Karpas-422 (cell line): ENCODE results near the gene MACROD2. TPM values are rescaled to one million over a fixed set of nuclear protein-coding genes. Genes with fewer than 3 reads are reported as not detected.
"Not testable (repeated sequence)": the region's sequence is repeated elsewhere in the genome, so short reads cannot be mapped to it uniquely, and the experiment has no call there.

ENCODE experiments used
- DNase-seq: peaks from one replicate; pipeline ENCODE4 v3.0.0-alpha.2; 2015
- H2AFZ ChIP-seq: fragments of 200-600 bp; sonication (generic); 2 replicates; pipeline ENCODE4 v1.6.1; 2014; ENCODE audit warnings: antibody characterized with exemption, low read length, mixed read lengths
- H3K27ac ChIP-seq: fragments of 200-600 bp; sonication (generic); 2 replicates; pipeline ENCODE4 v1.5.1; 2014; ENCODE audit warnings: mild to moderate bottlenecking, low read length, moderate library complexity
- H3K27me3 ChIP-seq: fragments of 200-600 bp; sonication (generic); 2 replicates; pipeline ENCODE4 v1.6.1; 2014; ENCODE audit warnings: low read length, mixed read lengths
- H3K36me3 ChIP-seq: fragments of 200-600 bp; sonication (generic); 2 replicates; pipeline ENCODE4 v1.6.1; 2014; ENCODE audit warnings: low read length, mixed read lengths; ENCODE audit not compliant: insufficient read depth
- H3K4me1 ChIP-seq: fragments of 200-600 bp; sonication (generic); 2 replicates; pipeline ENCODE4 v1.6.1; 2014; ENCODE audit warnings: mild to moderate bottlenecking, low read length, mixed read lengths
- H3K4me2 ChIP-seq: fragments of 200-600 bp; sonication (generic); 2 replicates; pipeline ENCODE4 v1.6.1; 2014; ENCODE audit warnings: low read length, low read depth, mild to moderate bottlenecking; ENCODE audit not compliant: poor library complexity, severe bottlenecking
- H3K4me3 ChIP-seq: fragments of 200-600 bp; sonication (generic); 2 replicates; pipeline ENCODE4 v1.5.1; 2014; ENCODE audit warnings: mild to moderate bottlenecking, antibody characterized with exemption, low read length, mixed read lengths
- H3K79me2 ChIP-seq: fragments of 200-600 bp; sonication (generic); 2 replicates; pipeline ENCODE4 v1.6.1; 2014; ENCODE audit warnings: mild to moderate bottlenecking, low read length, mixed read lengths
- H3K9ac ChIP-seq: fragments of 200-600 bp; sonication (generic); 2 replicates; pipeline ENCODE4 v1.6.0; 2014; ENCODE audit warnings: low read length
- H3K9me2 ChIP-seq: fragments of 200-600 bp; sonication (generic), shearing (Covaris generic); replicated peaks from 2 replicates; pipeline ENCODE4 v1.6.0; 2014; ENCODE audit warnings: mild to moderate bottlenecking, low read length, moderate library complexity; ENCODE audit not compliant: insufficient read depth
- H3K9me3 ChIP-seq: fragments of 300-700, 200-600 bp; sonication (generic); 2 replicates; pipeline ENCODE4 v1.6.1; 2014; ENCODE audit warnings: low read length, mixed read lengths
- H4K20me1 ChIP-seq: fragments of 200-600 bp; sonication (generic); 2 replicates; pipeline ENCODE4 v1.6.1; 2014; ENCODE audit warnings: mild to moderate bottlenecking, antibody characterized with exemption, low read length, low read depth; ENCODE audit not compliant: insufficient read depth
- total RNA-seq: library from RNA; depleted of rRNA; stranded (reverse); fragments of >200 nt; shearing (Covaris generic); gene quantifications from 2 replicates; pipeline ENCODE4 v1.2.3, GENCODE V29; 2014; ENCODE audit warnings: low replicate concordance

MACROD2 gene
- total RNA-seq, 1 experiment from 2014 or later = 0.15 TPM

DNA sequence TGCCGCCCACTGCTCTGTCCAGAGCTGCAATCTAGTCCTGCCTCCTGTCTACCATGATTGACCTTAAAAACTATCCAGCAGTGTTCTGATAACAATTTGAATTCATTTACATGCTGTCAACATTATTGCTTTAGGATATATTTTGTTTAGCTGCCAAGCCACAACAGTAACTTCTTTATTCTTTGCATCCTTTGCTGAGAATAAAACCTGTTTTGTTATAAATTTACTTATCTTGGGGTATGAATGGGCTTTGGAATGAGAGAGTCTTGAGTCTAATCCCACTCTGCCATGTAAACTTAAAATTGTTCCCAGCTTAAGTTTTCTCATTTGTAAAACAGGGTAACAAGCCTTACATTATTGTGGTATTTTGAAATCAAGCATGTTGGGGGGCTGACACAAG is 225.7 kb downstream of the MACROD2 start:
- H3K9ac ChIP-seq = no peak overlapping the region
- no peak for DNase-seq
- no peaks in the 10 kb centered on the region for H3K9me2 ChIP-seq
- no peaks in the 10 kb centered on the region for H4K20me1 ChIP-seq
- H3K4me3 ChIP-seq = no peak overlapping the region
- no peaks in the 10 kb centered on the region for H3K27me3 ChIP-seq
- no peak overlapping the region for H3K27ac ChIP-seq
- no peaks in the 10 kb centered on the region for H3K79me2 ChIP-seq
- H3K4me1 ChIP-seq = no peaks in the 10 kb centered on the region
- H3K4me2 ChIP-seq = no peak overlapping the region
- no peaks in the 10 kb centered on the region for H3K9me3 ChIP-seq
- no peak overlapping the region for H2AFZ ChIP-seq
- no peaks in the 10 kb centered on the region for H3K36me3 ChIP-seq

DNA sequence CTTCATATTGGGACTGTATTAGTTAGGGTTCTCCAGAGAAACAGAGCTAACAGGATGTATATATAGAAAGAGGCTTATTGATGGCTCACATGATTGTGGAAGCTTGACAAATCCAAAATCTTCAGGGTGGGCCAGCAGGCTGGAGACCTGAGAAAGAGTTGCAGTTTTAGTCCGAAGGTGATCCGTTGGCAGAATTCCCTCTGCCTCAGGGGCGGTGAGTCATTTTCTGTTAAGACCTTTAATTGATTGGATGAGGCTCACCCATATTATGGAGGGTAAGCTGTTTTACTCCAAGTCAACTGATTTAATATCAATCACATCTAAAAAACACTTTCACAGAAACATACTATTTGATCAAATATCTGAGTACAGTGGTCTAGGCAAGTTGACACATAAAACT is 228.5 kb downstream of the MACROD2 start:
- no peak for DNase-seq
- Histone ChIP-seq H3K4me3 (no peak overlapping the region), H3K27me3 (no peaks in the 10 kb centered on the region), H3K79me2 (no peaks in the 10 kb centered on the region), H3K9me2 (no peaks in the 10 kb centered on the region), H3K27ac (no peak overlapping the region), H4K20me1 (no peaks in the 10 kb centered on the region), H3K4me1 (no peaks in the 10 kb centered on the region), H3K9ac (no peak overlapping the region), H2AFZ (no peak overlapping the region), H3K9me3 (no peaks in the 10 kb centered on the region), H3K4me2 (no peak overlapping the region), H3K36me3 (no peaks in the 10 kb centered on the region)

DNA sequence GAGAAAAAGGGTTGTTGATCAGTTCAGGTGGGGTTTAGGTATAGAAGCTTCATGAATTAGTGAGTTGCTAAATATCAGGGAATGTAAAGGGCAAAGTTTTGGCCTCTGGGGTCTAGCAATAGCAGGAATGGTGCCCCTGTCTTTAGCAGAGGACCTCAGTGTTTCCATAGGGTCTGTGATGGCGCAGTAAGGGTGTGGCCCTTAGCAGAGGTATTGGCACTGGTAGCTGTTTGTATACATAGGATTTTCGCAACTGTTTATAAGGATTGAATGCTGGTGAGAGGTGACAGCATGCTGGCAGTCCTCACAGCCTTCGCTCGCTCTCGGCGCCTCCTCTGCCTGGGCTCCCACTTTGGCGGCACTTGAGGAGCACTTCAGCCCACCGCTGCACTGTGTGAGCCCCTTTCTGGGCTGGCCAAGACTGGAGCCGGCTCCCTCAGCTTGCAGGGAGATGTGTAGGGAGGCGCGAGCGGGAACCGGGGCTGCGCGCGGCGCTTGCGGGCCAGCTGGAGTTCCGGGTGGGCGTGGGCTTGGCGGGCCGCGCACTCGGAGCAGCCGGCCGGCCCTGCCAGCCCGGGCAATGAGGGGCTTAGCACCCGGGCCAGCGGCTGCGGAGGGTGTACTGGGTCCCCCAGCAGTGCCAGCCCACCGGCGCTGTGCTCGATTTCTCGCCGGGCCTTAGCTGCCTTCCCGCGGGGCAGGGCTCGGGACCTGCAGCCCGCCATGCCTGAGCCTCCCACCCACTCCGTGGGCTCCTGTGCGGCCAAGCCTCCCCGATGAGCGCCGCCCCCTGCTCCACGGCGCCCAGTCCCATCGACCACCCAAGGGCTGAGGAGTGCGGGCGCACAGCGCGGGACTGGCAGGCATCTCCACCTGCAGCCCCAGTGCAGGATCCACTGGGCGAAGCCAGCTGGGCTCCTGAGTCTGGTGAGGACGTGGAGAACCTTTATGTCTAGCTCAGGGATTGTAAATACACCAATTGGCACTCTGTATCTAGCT is 231.0 kb downstream of the MACROD2 start:
- not testable (repeated sequence) for H3K9me2 ChIP-seq, H3K36me3 ChIP-seq, H4K20me1 ChIP-seq, H3K27ac ChIP-seq, H3K9ac ChIP-seq, H3K4me2 ChIP-seq, H3K9me3 ChIP-seq, H3K79me2 ChIP-seq, H3K27me3 ChIP-seq, DNase-seq, H3K4me3 ChIP-seq, H2AFZ ChIP-seq, H3K4me1 ChIP-seq

GRCh38 chr20:14232650-14233049 is 237.3 kb downstream of the MACROD2 start:
- H3K4me3 ChIP-seq = no peak overlapping the region
- H3K27me3 ChIP-seq = no peaks in the 10 kb centered on the region
- H3K9me2 ChIP-seq = no peaks in the 10 kb centered on the region
- no peaks in the 10 kb centered on the region for H3K79me2 ChIP-seq
- H3K4me2 ChIP-seq = no peak overlapping the region
- no peaks in the 10 kb centered on the region for H3K9me3 ChIP-seq
- no peaks in the 10 kb centered on the region for H3K4me1 ChIP-seq
- no peak overlapping the region for H3K9ac ChIP-seq
- H3K36me3 ChIP-seq = no peaks in the 10 kb centered on the region
- H3K27ac ChIP-seq = no peak overlapping the region
- no peaks in the 10 kb centered on the region for H4K20me1 ChIP-seq
- no peak for DNase-seq
- H2AFZ ChIP-seq = no peak overlapping the region

DNA sequence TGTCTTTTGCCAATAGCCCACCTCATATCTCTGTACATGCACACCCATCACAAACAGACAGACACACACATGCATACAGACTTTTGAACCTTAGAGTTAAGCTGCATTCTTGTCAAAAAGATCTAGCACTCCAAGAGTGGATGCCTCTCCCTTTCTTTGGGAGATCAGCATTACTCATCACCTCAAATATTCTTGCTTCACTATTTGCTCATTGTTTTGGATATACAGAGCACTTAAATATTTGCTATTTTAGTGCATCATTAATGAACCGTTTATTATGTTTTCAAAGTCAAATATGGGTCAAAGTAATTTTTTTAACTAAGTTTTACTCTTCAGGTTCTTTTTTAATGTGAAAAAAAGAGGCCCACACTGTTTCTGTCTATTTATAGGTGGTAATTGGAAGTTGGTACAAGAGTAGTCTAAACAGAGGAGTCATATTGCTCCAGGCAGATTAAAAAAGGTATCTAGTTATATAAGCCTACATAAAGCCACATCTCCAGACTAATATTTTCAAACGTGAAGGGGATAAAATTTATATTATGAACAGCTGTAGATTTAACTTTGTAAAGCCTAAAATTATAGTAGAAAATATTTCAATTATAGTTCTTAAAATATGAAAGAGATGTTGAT is 239.5 kb downstream of the MACROD2 start:
- Histone ChIP-seq H2AFZ (no peak overlapping the region), H3K9me3 (no peaks in the 10 kb centered on the region), H3K27ac (no peak overlapping the region), H3K36me3 (no peaks in the 10 kb centered on the region), H3K27me3 (no peaks in the 10 kb centered on the region), H3K9ac (no peak overlapping the region), H3K79me2 (no peaks in the 10 kb centered on the region), H3K4me3 (no peak overlapping the region), H3K4me1 (no peaks in the 10 kb centered on the region), H3K4me2 (no peak overlapping the region), H4K20me1 (no peaks in the 10 kb centered on the region), H3K9me2 (no peaks in the 10 kb centered on the region)
- DNase-seq = no peak

GRCh38 chr20:14235355-14235754 is 240.0 kb downstream of the MACROD2 start:
- H3K79me2 ChIP-seq = no peaks in the 10 kb centered on the region
- H3K4me2 ChIP-seq = no peak overlapping the region
- H3K9ac ChIP-seq = no peak overlapping the region
- H3K4me3 ChIP-seq = no peak overlapping the region
- H3K9me2 ChIP-seq = no peaks in the 10 kb centered on the region
- H3K27me3 ChIP-seq = no peaks in the 10 kb centered on the region
- H4K20me1 ChIP-seq = no peaks in the 10 kb centered on the region
- H3K27ac ChIP-seq = no peak overlapping the region
- H3K36me3 ChIP-seq = no peaks in the 10 kb centered on the region
- H3K4me1 ChIP-seq = no peaks in the 10 kb centered on the region
- no peaks in the 10 kb centered on the region for H3K9me3 ChIP-seq
- H2AFZ ChIP-seq = no peak overlapping the region
- DNase-seq = no peak

GRCh38 chr20:14245368-14245970 is 250.2 kb downstream of the MACROD2 start:
- no peak overlapping the region for H3K4me3 ChIP-seq
- no peak overlapping the region for H3K4me2 ChIP-seq
- H3K9me2 ChIP-seq = no peaks in the 10 kb centered on the region; the same call in 1 of the 2 replicates
- no peaks in the 10 kb centered on the region for H3K4me1 ChIP-seq
- H3K36me3 ChIP-seq = no peaks in the 10 kb centered on the region
- H3K9ac ChIP-seq = no peak overlapping the region
- no peak overlapping the region for H2AFZ ChIP-seq
- no peaks in the 10 kb centered on the region for H4K20me1 ChIP-seq
- no peak overlapping the region for H3K27ac ChIP-seq
- H3K79me2 ChIP-seq = no peaks in the 10 kb centered on the region
- H3K9me3 ChIP-seq = no peaks in the 10 kb centered on the region
- H3K27me3 ChIP-seq = no peaks in the 10 kb centered on the region
- no peak for DNase-seq

- Histone ChIP-seq H3K9me3 (no peaks in the 10 kb centered on the region; the same call in 1 of the 2 replicates), H3K9me2 (no peaks in the 10 kb centered on the region), H3K4me2 (no peak overlapping the region), H3K79me2 (no peaks in the 10 kb centered on the region), H2AFZ (no peak overlapping the region), H3K27me3 (no peaks in the 10 kb centered on the region), H3K9ac (no peak overlapping the region), H3K4me1 (no peaks in the 10 kb centered on the region), H3K4me3 (no peak overlapping the region), H4K20me1 (no peaks in the 10 kb centered on the region), H3K36me3 (no peaks in the 10 kb centered on the region), H3K27ac (no peak overlapping the region)
- DNase-seq = no peak
Measured at GRCh38 chr20:14259689-14260088, 264.4 kb downstream of the MACROD2 start.
